Measurements from ENCODE around the gene C2orf92.
"Not testable (repeated sequence)": the region's sequence is repeated elsewhere in the genome, so short reads cannot be mapped to it uniquely, and the experiment has no call there.

Gene C2orf92

GRCh38 chr2:97661927-97662326 lies 7.6 kb upstream of the C2orf92 start:
- H3K27me3 ChIP-seq (ENCODE audit: control insufficient read depth, insufficient read depth, low read length): no peaks in the 10 kb centered on the region
- H3K9ac ChIP-seq (ENCODE audit: low read length): no peak overlapping the region
- peaks cover 10% of the 10 kb centered on the region for H3K4me1 ChIP-seq (ENCODE audit: control insufficient read depth, low read depth, low read length)
- H3K9me3 ChIP-seq (ENCODE audit: control insufficient read depth, low read depth, low read length): no peaks in the 10 kb centered on the region
- peaks cover 18% of the 10 kb centered on the region for H3K36me3 ChIP-seq (ENCODE audit: control insufficient read depth, low read depth, low read length)
- peak overlapping the region; percentile 79 for H3K4me3 ChIP-seq (ENCODE audit: low read length)
- no peak overlapping the region for H3K27ac ChIP-seq (ENCODE audit: low read length)

- H3K4me1 ChIP-seq (ENCODE audit: control insufficient read depth, low read depth, low read length): peaks cover 10% of the 10 kb centered on the region
- no peak overlapping the region for H3K27ac ChIP-seq (ENCODE audit: low read length)
- H3K4me3 ChIP-seq (ENCODE audit: low read length): peak overlapping the region; percentile 79
- peak overlapping the region; percentile 62 for H3K9ac ChIP-seq (ENCODE audit: low read length)
- H3K9me3 ChIP-seq (ENCODE audit: control insufficient read depth, low read depth, low read length): no peaks in the 10 kb centered on the region
- H3K27me3 ChIP-seq (ENCODE audit: control insufficient read depth, insufficient read depth, low read length): no peaks in the 10 kb centered on the region
- H3K36me3 ChIP-seq (ENCODE audit: control insufficient read depth, low read depth, low read length): peaks cover 14% of the 10 kb centered on the region
Measured at GRCh38 chr2:97662386-97662894, 7.1 kb upstream of the C2orf92 start.

- Histone ChIP-seq H3K36me3 (ENCODE audit: control insufficient read depth, low read depth, low read length) (peaks cover 9% of the 10 kb centered on the region), H3K27ac (ENCODE audit: low read length) (peak overlapping the region; percentile 10), H3K9me3 (ENCODE audit: control insufficient read depth, low read depth, low read length) (no peaks in the 10 kb centered on the region), H3K4me1 (ENCODE audit: control insufficient read depth, low read depth, low read length) (peaks cover 10% of the 10 kb centered on the region), H3K27me3 (ENCODE audit: control insufficient read depth, insufficient read depth, low read length) (no peaks in the 10 kb centered on the region), H3K4me3 (ENCODE audit: low read length) (peak overlapping the region; percentile 79), H3K9ac (ENCODE audit: low read length) (peak overlapping the region; percentile 62)
Measured at GRCh38 chr2:97662895-97663625, 6.5 kb upstream of the C2orf92 start.

- Histone ChIP-seq H3K27ac (ENCODE audit: low read length) (no peak overlapping the region), H3K4me3 (ENCODE audit: low read length) (peak overlapping the region; percentile 79), H3K9me3 (ENCODE audit: control insufficient read depth, low read depth, low read length) (no peaks in the 10 kb centered on the region), H3K27me3 (ENCODE audit: control insufficient read depth, insufficient read depth, low read length) (no peaks in the 10 kb centered on the region), H3K4me1 (ENCODE audit: control insufficient read depth, low read depth, low read length) (peaks cover 10% of the 10 kb centered on the region), H3K9ac (ENCODE audit: low read length) (peak overlapping the region; percentile 62), H3K36me3 (ENCODE audit: control insufficient read depth, low read depth, low read length) (peaks cover 4% of the 10 kb centered on the region)
Measured at GRCh38 chr2:97663626-97663961, 5.9 kb upstream of the C2orf92 start.

GRCh38 chr2:97663962-97664635 lies 5.4 kb upstream of the C2orf92 start, which contains the start of gene ACTR1B:
ACTR1B (minus strand) TSS chr2:97664044; CDS start chr2:97663890, 154 bp downstream.
- Histone ChIP-seq H3K36me3 (ENCODE audit: control insufficient read depth, low read depth, low read length) (peaks cover 3% of the 10 kb centered on the region), H3K4me1 (ENCODE audit: control insufficient read depth, low read depth, low read length) (peaks cover 10% of the 10 kb centered on the region), H3K9ac (ENCODE audit: low read length) (peak within 1 kb of the TSS; percentile 95), H3K27ac (ENCODE audit: low read length) (peak within 1 kb of the TSS; percentile 71), H3K4me3 (ENCODE audit: low read length) (peak within 1 kb of the TSS; percentile 83), H3K27me3 (ENCODE audit: control insufficient read depth, insufficient read depth, low read length) (no peaks in the 10 kb centered on the region), H3K9me3 (ENCODE audit: control insufficient read depth, low read depth, low read length) (no peaks in the 10 kb centered on the region)

GRCh38 chr2:97664636-97664970 lies 4.9 kb upstream of the C2orf92 start:
- H3K27me3 ChIP-seq (ENCODE audit: control insufficient read depth, insufficient read depth, low read length): no peaks in the 10 kb centered on the region
- peak overlapping the region; percentile 71 for H3K27ac ChIP-seq (ENCODE audit: low read length)

GRCh38 chr2:97670471-97670870 lies 958 bp downstream of the C2orf92 start:
- H3K9ac ChIP-seq (ENCODE audit: low read length): no peak overlapping the region
- no peaks in the 10 kb centered on the region for H3K4me1 ChIP-seq (ENCODE audit: control insufficient read depth, low read depth, low read length)
- H3K27me3 ChIP-seq (ENCODE audit: control insufficient read depth, insufficient read depth, low read length): no peaks in the 10 kb centered on the region
- H3K36me3 ChIP-seq (ENCODE audit: control insufficient read depth, low read depth, low read length): no peaks in the 10 kb centered on the region
- no peak overlapping the region for H3K27ac ChIP-seq (ENCODE audit: low read length)
- no peaks in the 10 kb centered on the region for H3K9me3 ChIP-seq (ENCODE audit: control insufficient read depth, low read depth, low read length)
- no peak overlapping the region for H3K4me3 ChIP-seq (ENCODE audit: low read length)

More at GRCh38 chr2:97664636-97664970, 4.9 kb upstream of the C2orf92 start:
- H3K4me3 ChIP-seq (ENCODE audit: low read length): peak overlapping the region; percentile 83
- peaks cover 3% of the 10 kb centered on the region for H3K36me3 ChIP-seq (ENCODE audit: control insufficient read depth, low read depth, low read length)
- peaks cover 10% of the 10 kb centered on the region for H3K4me1 ChIP-seq (ENCODE audit: control insufficient read depth, low read depth, low read length)
- H3K9me3 ChIP-seq (ENCODE audit: control insufficient read depth, low read depth, low read length): no peaks in the 10 kb centered on the region
- H3K9ac ChIP-seq (ENCODE audit: low read length): peak overlapping the region; percentile 95

GRCh38 chr2:97671526-97671925 lies 2.0 kb downstream of the C2orf92 start:
- no peaks in the 10 kb centered on the region for H3K27me3 ChIP-seq (ENCODE audit: control insufficient read depth, insufficient read depth, low read length)
- H3K9ac ChIP-seq (ENCODE audit: low read length): no peak overlapping the region

GRCh38 chr2:97672606-97673140 lies 3.2 kb downstream of the C2orf92 start:
- H3K4me3 ChIP-seq (ENCODE audit: low read length); H3K4me1 ChIP-seq (ENCODE audit: control insufficient read depth, low read depth, low read length); H3K9me3 ChIP-seq (ENCODE audit: control insufficient read depth, low read depth, low read length); H3K36me3 ChIP-seq (ENCODE audit: control insufficient read depth, low read depth, low read length); H3K27ac ChIP-seq (ENCODE audit: low read length); H3K27me3 ChIP-seq (ENCODE audit: control insufficient read depth, insufficient read depth, low read length); H3K9ac ChIP-seq (ENCODE audit: low read length): not testable (repeated sequence)

More at GRCh38 chr2:97671526-97671925, 2.0 kb downstream of the C2orf92 start:
- Histone ChIP-seq H3K27ac (ENCODE audit: low read length) (no peak overlapping the region), H3K4me1 (ENCODE audit: control insufficient read depth, low read depth, low read length) (no peaks in the 10 kb centered on the region), H3K4me3 (ENCODE audit: low read length) (no peak overlapping the region), H3K9me3 (ENCODE audit: control insufficient read depth, low read depth, low read length) (no peaks in the 10 kb centered on the region), H3K36me3 (ENCODE audit: control insufficient read depth, low read depth, low read length) (no peaks in the 10 kb centered on the region)

- H3K4me1 ChIP-seq (ENCODE audit: control insufficient read depth, low read depth, low read length): no peaks in the 10 kb centered on the region
Measured at GRCh38 chr2:97673182-97673914, 3.8 kb downstream of the C2orf92 start.

GRCh38 chr2:97673915-97674283 lies 4.4 kb downstream of the C2orf92 start:
- H3K9me3 ChIP-seq (ENCODE audit: control insufficient read depth, low read depth, low read length): no peaks in the 10 kb centered on the region
- no peaks in the 10 kb centered on the region for H3K36me3 ChIP-seq (ENCODE audit: control insufficient read depth, low read depth, low read length)
- no peak overlapping the region for H3K27ac ChIP-seq (ENCODE audit: low read length)
- no peaks in the 10 kb centered on the region for H3K27me3 ChIP-seq (ENCODE audit: control insufficient read depth, insufficient read depth, low read length)
- no peak overlapping the region for H3K9ac ChIP-seq (ENCODE audit: low read length)
- no peaks in the 10 kb centered on the region for H3K4me1 ChIP-seq (ENCODE audit: control insufficient read depth, low read depth, low read length)
- H3K4me3 ChIP-seq (ENCODE audit: low read length): no peak overlapping the region

More at GRCh38 chr2:97673182-97673914, 3.8 kb downstream of the C2orf92 start:
- Histone ChIP-seq H3K4me3 (ENCODE audit: low read length) (no peak overlapping the region), H3K9ac (ENCODE audit: low read length) (no peak overlapping the region), H3K27ac (ENCODE audit: low read length) (no peak overlapping the region), H3K9me3 (ENCODE audit: control insufficient read depth, low read depth, low read length) (no peaks in the 10 kb centered on the region), H3K36me3 (ENCODE audit: control insufficient read depth, low read depth, low read length) (no peaks in the 10 kb centered on the region), H3K27me3 (ENCODE audit: control insufficient read depth, insufficient read depth, low read length) (no peaks in the 10 kb centered on the region)

Data from iPS-18a (cell line).